C4-2B (cell line): ENCODE results near the gene MEF2D.

Experiments
- CTCF ChIP-seq: fragments of 450-650 bp; conservative IDR thresholded peaks from 2 replicates; pipeline ENCODE4 v1.5.1; 2017; ENCODE audit warnings: mild to moderate bottlenecking
- ZFX ChIP-seq: fragments of 450-650 bp; IDR thresholded peaks from 2 replicates; pipeline ENCODE4 v1.6.1; 2017

- no peak for TF ChIP-seq CTCF
- no peak for TF ChIP-seq ZFX
These were observed 67.0 kb downstream of the MEF2D start for GRCh38 chr1:156433602-156434001.
